HEK293 (cell line): ENCODE data around the gene ATP6V0A4.
"Not testable (repeated sequence)": the region's sequence is repeated elsewhere in the genome, so short reads cannot be mapped to it uniquely, and the experiment has no call there.

ENCODE experiments used
- CTCF ChIA-PET: fragments of 350-600 bp; formaldehyde crosslinking; extraction: SDS; loops from one replicate; lab custom pipeline; 2021; ENCODE audit warnings: antibody characterized with exemption; lab: Yijun Ruan, JAX
- POLR2A ChIA-PET: fragments of 300-600 bp; formaldehyde crosslinking; extraction: SDS; loops from one replicate; lab custom pipeline; 2020; ENCODE audit warnings: antibody characterized with exemption, inconsistent platforms; lab: Yijun Ruan, JAX
- H3K27ac ChIP-seq: fragments of 200-500 bp; sonication (Bioruptor generic); 2 replicates; pipeline ENCODE4 v1.5.1; 2014; ENCODE audit warnings: low read depth, low read length, control low read depth, inconsistent platforms; ENCODE audit errors: extremely low read depth
- H3K36me3 ChIP-seq, 2 experiments: fragments of 200-500 bp in 1 of 2; sonication (Bioruptor generic) in 1 of 2; 1 replicate in 1 of 2; 2 replicates in 1 of 2; pipeline ENCODE4 v1.5.1; 2014 to 2017; ENCODE audit warnings: inconsistent platforms in 2 of 2, low read length in 2 of 2; ENCODE audit not compliant: control insufficient read depth in 2 of 2, insufficient read depth in 1 of 2
- H3K4me1 ChIP-seq: fragments of 200-500 bp; sonication (Bioruptor generic); 2 replicates; pipeline ENCODE4 v1.5.1; 2014; ENCODE audit warnings: mild to moderate bottlenecking, low read length, inconsistent platforms; ENCODE audit not compliant: control insufficient read depth, insufficient read depth
- H3K4me3 ChIP-seq: 2 replicates; pipeline ENCODE4 v1.5.1; 2011; ENCODE audit warnings: low read depth, mild to moderate bottlenecking, control low read depth, low read length, moderate library complexity
- H3K9me3 ChIP-seq: fragments of 200-500 bp; sonication (Bioruptor generic); 2 replicates; pipeline ENCODE4 v1.5.1; 2014; ENCODE audit warnings: low read depth, low read length, inconsistent platforms; ENCODE audit not compliant: control insufficient read depth, insufficient read depth
- FEZF1 ChIP-seq: fragments of 450-650 bp; formaldehyde crosslinking; IDR thresholded peaks from 2 replicates; pipeline ENCODE4 v1.5.1; 2016; ENCODE audit warnings: missing biosample characterization, missing genetic modification characterization
- MEIS1 ChIP-seq: sonication (generic); formaldehyde crosslinking; IDR thresholded peaks from 2 replicates; pipeline ENCODE4 v1.8.1; 2022; ENCODE audit warnings: missing genetic modification reagents, mild to moderate bottlenecking, borderline replicate concordance
- MZF1 ChIP-seq: fragments of 450-650 bp; formaldehyde crosslinking; IDR thresholded peaks from 2 replicates; pipeline ENCODE4 v1.5.1; 2017; ENCODE audit warnings: missing biosample characterization, missing genetic modification characterization, borderline replicate concordance
- OVOL3 ChIP-seq: fragments of 450-650 bp; formaldehyde crosslinking; IDR thresholded peaks from 2 replicates; pipeline ENCODE4 v1.5.1; 2016; ENCODE audit warnings: missing biosample characterization, missing genetic modification characterization
- SCRT2 ChIP-seq: fragments of 450-650 bp; formaldehyde crosslinking; IDR thresholded peaks from 2 replicates; pipeline ENCODE4 v1.5.1; 2016; ENCODE audit warnings: missing biosample characterization, missing genetic modification characterization
- ZBTB20 ChIP-seq: fragments of 450-650 bp; formaldehyde crosslinking; IDR thresholded peaks from 2 replicates; pipeline ENCODE4 v1.5.1; 2016; ENCODE audit warnings: missing biosample characterization, missing genetic modification characterization
- ZBTB7A ChIP-seq: fragments of 450-650 bp; formaldehyde crosslinking; IDR thresholded peaks from 2 replicates; pipeline ENCODE4 v1.5.1; 2016; ENCODE audit warnings: low read depth, missing biosample characterization, missing genetic modification characterization
- ZNF146 ChIP-seq: fragments of 450-650 bp; formaldehyde crosslinking; IDR thresholded peaks from 2 replicates; pipeline ENCODE4 v1.5.1; 2016; ENCODE audit warnings: missing biosample characterization, missing genetic modification characterization
- ZNF221 ChIP-seq: fragments of 450-650 bp; formaldehyde crosslinking; IDR thresholded peaks from 2 replicates; pipeline ENCODE4 v1.5.1; 2017; ENCODE audit warnings: missing biosample characterization, missing genetic modification characterization, borderline replicate concordance
- ZNF239 ChIP-seq: fragments of 450-650 bp; formaldehyde crosslinking; IDR thresholded peaks from 2 replicates; pipeline ENCODE4 v1.5.1; 2016; ENCODE audit warnings: missing biosample characterization, missing genetic modification characterization
- ZNF274 ChIP-seq, 2 experiments: fragments of 200-500 bp in 1 of 2; fragments of 450-650 bp in 1 of 2; sonication (Bioruptor generic) in 1 of 2; formaldehyde crosslinking in 1 of 2; IDR thresholded peaks; 2 replicates each; pipeline versions ENCODE4 v1.5.1 to v1.6.1; 2014 to 2016; ENCODE audit warnings: borderline replicate concordance in 1 of 2, inconsistent platforms in 1 of 2, low read length in 1 of 2, missing biosample characterization in 1 of 2, missing genetic modification characterization in 1 of 2
- ZNF350 ChIP-seq: fragments of 450-650 bp; formaldehyde crosslinking; IDR thresholded peaks from 2 replicates; pipeline ENCODE4 v1.5.0; 2017; ENCODE audit warnings: missing biosample characterization, mild to moderate bottlenecking, missing genetic modification characterization
- ZNF362 ChIP-seq: fragments of 450-650 bp; formaldehyde crosslinking; IDR thresholded peaks from 2 replicates; pipeline ENCODE4 v1.5.1; 2016; ENCODE audit warnings: missing biosample characterization, missing genetic modification characterization
- ZNF404 ChIP-seq: fragments of 450-650 bp; formaldehyde crosslinking; IDR thresholded peaks from 2 replicates; pipeline ENCODE4 v1.5.1; 2017; ENCODE audit warnings: missing biosample characterization, missing genetic modification characterization
- ZNF529 ChIP-seq: fragments of 450-650 bp; formaldehyde crosslinking; IDR thresholded peaks from 2 replicates; pipeline ENCODE4 v1.5.1; 2017; ENCODE audit warnings: missing genetic modification characterization, missing biosample characterization; ENCODE audit not compliant: insufficient replicate concordance
- ZNF548 ChIP-seq: fragments of 450-650 bp; formaldehyde crosslinking; IDR thresholded peaks from 2 replicates; pipeline ENCODE4 v1.5.1; 2016; ENCODE audit warnings: missing biosample characterization, missing genetic modification characterization
- ZNF555 ChIP-seq: fragments of 450-650 bp; formaldehyde crosslinking; conservative IDR thresholded peaks from 2 replicates; pipeline ENCODE4 v1.5.1; 2017; ENCODE audit warnings: missing biosample characterization, mild to moderate bottlenecking, missing genetic modification characterization, inconsistent platforms
- ZNF629 ChIP-seq: fragments of 450-650 bp; formaldehyde crosslinking; IDR thresholded peaks from 2 replicates; pipeline ENCODE4 v1.5.1; 2017; ENCODE audit warnings: missing biosample characterization, missing genetic modification characterization
- ZNF830 ChIP-seq: fragments of 450-650 bp; IDR thresholded peaks from 2 replicates; pipeline ENCODE4 v1.5.0; 2018; ENCODE audit warnings: missing biosample characterization, missing genetic modification characterization, low read depth, mild to moderate bottlenecking, moderate library complexity
- TF ChIP-seq, protein P1 (sequence below): fragments of 450-650 bp; formaldehyde crosslinking; IDR thresholded peaks from 2 replicates; pipeline ENCODE4 v1.5.1; 2017; ENCODE audit warnings: missing biosample characterization, missing genetic modification characterization
- TF ChIP-seq, protein P2 (sequence below): fragments of 450-650 bp; formaldehyde crosslinking; IDR thresholded peaks from 2 replicates; pipeline ENCODE4 v1.5.1; 2017; ENCODE audit warnings: missing biosample characterization, missing genetic modification characterization

ATP6V0A4 gene

DNA sequence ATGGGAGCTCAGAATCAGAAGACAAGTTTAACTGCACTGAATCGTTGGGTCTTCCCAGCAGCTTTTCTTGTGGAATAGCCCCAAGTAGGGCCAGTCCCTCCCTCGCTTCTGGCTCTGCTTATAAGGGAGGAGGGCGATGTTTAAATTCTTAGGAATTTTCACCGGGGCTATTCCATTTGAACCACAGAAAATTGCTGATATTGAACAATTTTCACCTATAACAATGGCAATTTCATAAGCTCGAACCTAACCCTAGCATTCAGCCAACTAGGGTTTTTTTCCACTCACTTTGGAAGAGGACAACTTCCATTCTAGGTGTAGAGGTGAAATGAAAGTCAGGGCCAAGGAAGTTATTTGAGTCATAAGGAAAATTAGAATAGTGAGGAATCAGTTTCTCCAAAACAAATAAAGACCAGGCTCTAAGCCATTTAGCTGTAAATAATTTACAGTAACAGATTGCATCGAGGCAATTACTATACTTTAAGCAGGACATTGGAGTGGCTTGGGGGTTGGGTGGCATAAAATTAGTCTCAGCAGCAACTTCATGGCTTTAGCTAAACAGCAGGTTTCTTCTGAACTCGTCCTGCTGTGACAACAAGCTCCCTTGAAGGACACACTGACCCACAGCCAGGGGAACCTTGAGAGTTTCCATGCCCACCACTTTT is 1.5 kb upstream of the ATP6V0A4 start:
- Histone ChIP-seq H3K27ac (no peak overlapping the region), H3K4me3 (no peak overlapping the region), H3K9me3 (no peaks in the 10 kb centered on the region), H3K36me3 (no peaks in the 10 kb centered on the region), H3K4me1 (no peaks in the 10 kb centered on the region)
- POLR2A ChIA-PET, result no interaction called here
- TF ChIP-seq ZNF404 (no peak), MEIS1 (CRISPR knock-in tag) (no peak), ZNF529 (tag by site-specific recombination) (no peak)
- CTCF ChIA-PET, result interaction anchor here (0.6 to 1.0 kb wide), 2 partner anchors 21 to 797 kb away, joined by 3 to 4 read pairs; no protein-coding TSS in a partner anchor

DNA sequence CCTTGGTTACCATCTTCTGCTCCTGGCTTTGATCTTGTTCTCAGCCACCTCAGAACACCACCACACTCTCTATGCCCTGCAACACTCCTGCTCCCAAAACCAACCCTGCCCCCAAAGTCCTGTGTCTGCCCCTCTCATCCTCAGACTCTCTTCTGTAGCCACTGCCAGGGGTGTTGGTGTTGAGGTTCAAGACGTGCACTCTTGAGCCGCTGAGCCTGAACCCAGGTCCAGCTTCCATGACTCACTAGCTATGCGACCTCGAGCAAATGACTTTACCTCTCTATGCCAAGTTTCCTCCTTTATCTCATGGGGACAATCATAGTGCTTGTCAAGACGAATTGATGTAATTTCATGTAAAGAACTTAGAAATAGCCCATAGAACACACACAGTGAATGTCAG is 840 bp upstream of the ATP6V0A4 start:
- ChIA-PET POLR2A (no interaction called here), CTCF (interaction anchor here (0.6 to 1.0 kb wide), 2 partner anchors 20 to 796 kb away, joined by 3 to 4 read pairs; no protein-coding TSS in a partner anchor)
- no peaks in the 10 kb centered on the region for H3K9me3 ChIP-seq

DNA sequence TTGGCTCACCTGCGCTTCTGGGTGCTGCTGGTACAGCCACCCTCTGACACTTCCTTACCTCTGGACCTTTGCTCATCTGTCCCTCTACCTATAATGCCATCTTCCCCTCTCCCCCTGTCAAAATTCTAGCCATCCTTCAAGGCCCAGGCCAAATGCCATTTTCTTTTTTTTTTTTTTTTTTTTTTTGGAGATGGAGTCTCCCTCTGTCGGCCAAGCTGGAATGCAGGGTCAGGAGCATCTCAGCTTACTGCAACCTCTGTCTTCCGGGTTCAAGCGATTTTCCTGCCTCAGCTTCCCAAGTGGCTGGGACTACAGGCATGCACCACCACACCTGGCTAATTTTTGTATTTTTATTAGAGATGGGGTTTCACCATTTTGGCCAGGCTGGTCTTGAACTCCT is 950 bp downstream of the ATP6V0A4 start:
- H3K9me3 ChIP-seq, H3K4me3 ChIP-seq, H3K27ac ChIP-seq, POLR2A ChIA-PET, CTCF ChIA-PET, H3K4me1 ChIP-seq, H3K36me3 ChIP-seq: not testable (repeated sequence)

More for the DNA sequence above, 840 bp upstream of the ATP6V0A4 start:
- TF ChIP-seq ZBTB7A (tag by site-specific recombination), result no peak
- no peak for TF ChIP-seq ZNF350 (tag by site-specific recombination)
- TF ChIP-seq, protein P1, sequence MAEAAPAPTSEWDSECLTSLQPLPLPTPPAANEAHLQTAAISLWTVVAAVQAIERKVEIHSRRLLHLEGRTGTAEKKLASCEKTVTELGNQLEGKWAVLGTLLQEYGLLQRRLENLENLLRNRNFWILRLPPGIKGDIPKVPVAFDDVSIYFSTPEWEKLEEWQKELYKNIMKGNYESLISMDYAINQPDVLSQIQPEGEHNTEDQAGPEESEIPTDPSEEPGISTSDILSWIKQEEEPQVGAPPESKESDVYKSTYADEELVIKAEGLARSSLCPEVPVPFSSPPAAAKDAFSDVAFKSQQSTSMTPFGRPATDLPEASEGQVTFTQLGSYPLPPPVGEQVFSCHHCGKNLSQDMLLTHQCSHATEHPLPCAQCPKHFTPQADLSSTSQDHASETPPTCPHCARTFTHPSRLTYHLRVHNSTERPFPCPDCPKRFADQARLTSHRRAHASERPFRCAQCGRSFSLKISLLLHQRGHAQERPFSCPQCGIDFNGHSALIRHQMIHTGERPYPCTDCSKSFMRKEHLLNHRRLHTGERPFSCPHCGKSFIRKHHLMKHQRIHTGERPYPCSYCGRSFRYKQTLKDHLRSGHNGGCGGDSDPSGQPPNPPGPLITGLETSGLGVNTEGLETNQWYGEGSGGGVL (tag by site-specific recombination), result no peak
- TF ChIP-seq ZNF548 (tag by site-specific recombination), result no peak
- no peak for TF ChIP-seq ZNF221 (tag by site-specific recombination)
- no peak for TF ChIP-seq ZNF830 (tag by site-specific recombination)
- no peak for TF ChIP-seq ZNF146
- TF ChIP-seq ZBTB20 (tag by site-specific recombination), result no peak
- TF ChIP-seq FEZF1 (tag by site-specific recombination), result no peak
- no peak for TF ChIP-seq ZNF274 (IDR thresholded peaks at IDR 0.05; ENCODE audit: low read length)
- no peak for TF ChIP-seq ZNF274 (tag by site-specific recombination; IDR thresholded peaks at IDR 0.05; ENCODE audit: borderline replicate concordance)
- no peak for TF ChIP-seq ZNF239 (tag by site-specific recombination)
- Histone ChIP-seq H3K36me3 (no peaks in the 10 kb centered on the region), H3K27ac (no peak overlapping the region), H3K4me3 (no peak overlapping the region), H3K4me1 (no peaks in the 10 kb centered on the region)

DNA sequence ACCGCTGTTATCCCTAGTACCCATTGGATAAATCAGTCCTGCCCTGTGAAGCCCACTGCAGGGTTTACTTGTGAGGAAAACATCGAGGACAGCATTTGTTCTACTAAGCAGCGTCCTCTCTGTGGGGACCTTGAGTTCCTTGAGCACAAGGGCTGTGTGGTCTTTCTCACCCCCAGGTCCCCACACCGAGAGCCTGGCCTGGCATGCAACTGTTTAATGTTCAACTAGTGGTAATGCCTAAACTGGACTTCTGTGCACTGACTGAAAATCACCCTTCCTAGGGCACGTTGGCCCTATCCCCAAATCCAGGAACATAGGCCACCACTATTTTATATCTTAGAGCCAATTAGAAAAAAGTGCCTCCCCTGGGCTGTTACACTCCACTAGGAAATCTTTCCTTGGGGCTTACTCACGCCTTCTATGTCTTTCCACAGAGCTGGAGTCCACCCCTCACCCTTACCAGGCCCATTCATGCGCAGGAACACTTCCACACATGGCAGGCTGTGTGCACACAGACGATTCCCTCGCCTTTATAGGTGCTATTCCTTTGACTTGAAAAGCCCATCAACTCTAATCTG is 1.9 kb downstream of the ATP6V0A4 start:
- ChIA-PET POLR2A (no interaction called here), CTCF (no interaction called here)
- no peaks in the 10 kb centered on the region for H3K4me1 ChIP-seq
- H3K9me3 ChIP-seq, result no peaks in the 10 kb centered on the region
- H3K4me3 ChIP-seq, result no peak overlapping the region
- H3K27ac ChIP-seq, result no peak overlapping the region
- no peaks in the 10 kb centered on the region for H3K36me3 ChIP-seq
- TF ChIP-seq MZF1 (tag by site-specific recombination), result no peak
- TF ChIP-seq OVOL3 (tag by site-specific recombination), result no peak
- TF ChIP-seq, protein P2, sequence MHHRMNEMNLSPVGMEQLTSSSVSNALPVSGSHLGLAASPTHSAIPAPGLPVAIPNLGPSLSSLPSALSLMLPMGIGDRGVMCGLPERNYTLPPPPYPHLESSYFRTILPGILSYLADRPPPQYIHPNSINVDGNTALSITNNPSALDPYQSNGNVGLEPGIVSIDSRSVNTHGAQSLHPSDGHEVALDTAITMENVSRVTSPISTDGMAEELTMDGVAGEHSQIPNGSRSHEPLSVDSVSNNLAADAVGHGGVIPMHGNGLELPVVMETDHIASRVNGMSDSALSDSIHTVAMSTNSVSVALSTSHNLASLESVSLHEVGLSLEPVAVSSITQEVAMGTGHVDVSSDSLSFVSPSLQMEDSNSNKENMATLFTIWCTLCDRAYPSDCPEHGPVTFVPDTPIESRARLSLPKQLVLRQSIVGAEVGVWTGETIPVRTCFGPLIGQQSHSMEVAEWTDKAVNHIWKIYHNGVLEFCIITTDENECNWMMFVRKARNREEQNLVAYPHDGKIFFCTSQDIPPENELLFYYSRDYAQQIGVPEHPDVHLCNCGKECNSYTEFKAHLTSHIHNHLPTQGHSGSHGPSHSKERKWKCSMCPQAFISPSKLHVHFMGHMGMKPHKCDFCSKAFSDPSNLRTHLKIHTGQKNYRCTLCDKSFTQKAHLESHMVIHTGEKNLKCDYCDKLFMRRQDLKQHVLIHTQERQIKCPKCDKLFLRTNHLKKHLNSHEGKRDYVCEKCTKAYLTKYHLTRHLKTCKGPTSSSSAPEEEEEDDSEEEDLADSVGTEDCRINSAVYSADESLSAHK, result no peak
- no peak for TF ChIP-seq ZNF555
- no peak for TF ChIP-seq ZNF362
- no peak for TF ChIP-seq SCRT2
- no peak for TF ChIP-seq ZNF629 (tag by site-specific recombination)
